HL-60 (cell line): ENCODE data around the gene VASP.

Experiments used
- DNase-seq, 2 experiments: peaks; one replicate each; pipeline ENCODE4 v3.0.0-alpha.2; 2010 to 2020; ENCODE audit warnings: low read depth in 1 of 2, low spot score in 1 of 2
- H3K27ac ChIP-seq: fragments of 250-450 bp; sonication (Bioruptor Pico); replicated peaks from 2 replicates; pipeline ENCODE4 v1.5.1; 2020; ENCODE audit warnings: mild to moderate bottlenecking, moderate library complexity
- H3K27me3 ChIP-seq: fragments of 250-450 bp; sonication (Bioruptor Pico); 2 replicates; pipeline ENCODE4 v1.5.1; 2021; ENCODE audit warnings: mild to moderate bottlenecking, moderate library complexity; ENCODE audit not compliant: insufficient read depth, poor library complexity, severe bottlenecking
- H3K4me3 ChIP-seq: replicated peaks from 2 replicates; pipeline ENCODE4 v1.5.1; 2011; ENCODE audit warnings: mild to moderate bottlenecking, control low read depth, low read length; ENCODE audit not compliant: insufficient read depth
- GABPA ChIP-seq: IDR thresholded peaks from 2 replicates; pipeline ENCODE4 v1.6.1; 2012; ENCODE audit warnings: low read depth
- POLR2AphosphoS5 ChIP-seq: IDR thresholded peaks from 2 replicates; pipeline ENCODE4 v1.6.1; 2012; ENCODE audit warnings: low read depth
- REST ChIP-seq: IDR thresholded peaks from 2 replicates; pipeline ENCODE4 v1.6.1; 2012; ENCODE audit warnings: low read depth; ENCODE audit not compliant: insufficient replicate concordance
- SPI1 ChIP-seq: IDR thresholded peaks from 2 replicates; pipeline ENCODE4 v1.6.1; 2012; ENCODE audit warnings: low read depth, mild to moderate bottlenecking, borderline replicate concordance
- TF ChIP-seq, protein P1 (sequence below): IDR thresholded peaks from one replicate; pipeline ENCODE4 v1.5.1; 2011; ENCODE audit warnings: low read length, control low read depth, inconsistent platforms; ENCODE audit not compliant: insufficient read depth

VASP gene

DNA sequence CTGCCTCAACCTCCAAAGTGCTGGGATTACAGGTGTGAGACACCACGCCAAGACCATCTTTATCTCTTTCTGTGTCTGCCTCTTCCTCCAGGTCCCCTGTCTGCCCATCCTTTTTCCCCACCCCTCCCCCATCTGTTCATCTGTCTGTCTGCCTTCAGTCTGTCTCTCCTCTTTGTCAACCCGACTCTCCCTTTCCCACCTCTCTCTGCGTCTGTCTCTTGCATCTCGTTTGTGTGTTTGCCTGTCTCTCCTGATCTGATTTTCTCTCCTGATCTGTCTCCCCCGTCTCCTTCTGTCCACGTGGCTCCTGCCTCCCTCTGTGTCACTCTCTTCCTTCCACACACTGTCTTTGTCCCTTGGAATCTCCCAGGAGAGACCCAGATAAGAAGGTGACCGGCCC, 10.0 kb downstream of the VASP start:
- Histone ChIP-seq H3K4me3 (no peak overlapping the region), H3K27me3 (no peaks in the 10 kb centered on the region), H3K27ac (no peak overlapping the region)
- TF ChIP-seq POLR2AphosphoS5 (no peak), GABPA (no peak), SPI1 (no peak), REST (no peak)
- TF ChIP-seq, protein P1, sequence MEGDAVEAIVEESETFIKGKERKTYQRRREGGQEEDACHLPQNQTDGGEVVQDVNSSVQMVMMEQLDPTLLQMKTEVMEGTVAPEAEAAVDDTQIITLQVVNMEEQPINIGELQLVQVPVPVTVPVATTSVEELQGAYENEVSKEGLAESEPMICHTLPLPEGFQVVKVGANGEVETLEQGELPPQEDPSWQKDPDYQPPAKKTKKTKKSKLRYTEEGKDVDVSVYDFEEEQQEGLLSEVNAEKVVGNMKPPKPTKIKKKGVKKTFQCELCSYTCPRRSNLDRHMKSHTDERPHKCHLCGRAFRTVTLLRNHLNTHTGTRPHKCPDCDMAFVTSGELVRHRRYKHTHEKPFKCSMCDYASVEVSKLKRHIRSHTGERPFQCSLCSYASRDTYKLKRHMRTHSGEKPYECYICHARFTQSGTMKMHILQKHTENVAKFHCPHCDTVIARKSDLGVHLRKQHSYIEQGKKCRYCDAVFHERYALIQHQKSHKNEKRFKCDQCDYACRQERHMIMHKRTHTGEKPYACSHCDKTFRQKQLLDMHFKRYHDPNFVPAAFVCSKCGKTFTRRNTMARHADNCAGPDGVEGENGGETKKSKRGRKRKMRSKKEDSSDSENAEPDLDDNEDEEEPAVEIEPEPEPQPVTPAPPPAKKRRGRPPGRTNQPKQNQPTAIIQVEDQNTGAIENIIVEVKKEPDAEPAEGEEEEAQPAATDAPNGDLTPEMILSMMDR: no peak
- DNase-seq: no peak

DNA sequence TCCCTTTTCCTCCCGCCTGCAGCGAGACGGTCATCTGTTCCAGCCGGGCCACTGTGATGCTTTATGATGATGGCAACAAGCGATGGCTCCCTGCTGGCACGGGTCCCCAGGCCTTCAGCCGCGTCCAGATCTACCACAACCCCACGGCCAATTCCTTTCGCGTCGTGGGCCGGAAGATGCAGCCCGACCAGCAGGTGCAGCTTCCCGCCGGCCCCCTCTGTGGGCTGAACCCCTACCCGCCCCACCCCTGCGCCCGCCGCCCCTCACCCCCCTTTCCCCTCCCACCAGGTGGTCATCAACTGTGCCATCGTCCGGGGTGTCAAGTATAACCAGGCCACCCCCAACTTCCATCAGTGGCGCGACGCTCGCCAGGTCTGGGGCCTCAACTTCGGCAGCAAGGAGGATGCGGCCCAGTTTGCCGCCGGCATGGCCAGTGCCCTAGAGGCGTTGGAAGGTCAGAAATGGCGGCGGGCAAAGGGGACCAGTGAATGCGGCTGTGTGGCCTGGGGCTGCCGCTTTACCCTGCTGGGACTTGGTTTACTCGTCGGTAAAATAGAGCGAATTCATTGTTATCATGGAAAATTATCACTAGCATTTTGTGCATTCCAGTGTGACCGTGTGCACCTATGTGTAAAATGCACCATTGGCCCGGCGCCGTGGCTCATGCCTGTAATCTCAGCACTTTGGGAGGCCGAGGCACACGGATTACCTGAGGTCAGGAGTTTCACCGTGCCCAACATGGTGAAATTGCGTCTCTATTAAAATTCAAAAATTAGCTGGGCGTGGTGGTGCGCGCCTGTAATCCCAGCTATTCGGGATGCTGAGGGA, 10.6 kb downstream of the VASP start:
- Histone ChIP-seq H3K27ac (no peak overlapping the region), H3K4me3 (no peak overlapping the region), H3K27me3 (no peaks in the 10 kb centered on the region)
- TF ChIP-seq, protein P1: no peak
- TF ChIP-seq POLR2AphosphoS5 (no peak), GABPA (no peak), SPI1 (no peak), REST (no peak)
- DNase-seq: no peak

GRCh38 chr19:45518469-45518826, 11.2 kb downstream of the VASP start:
- Histone ChIP-seq H3K27ac (no peak overlapping the region), H3K4me3 (no peak overlapping the region), H3K27me3 (no peaks in the 10 kb centered on the region)
- no peak for DNase-seq
- TF ChIP-seq GABPA (no peak), SPI1 (no peak), REST (no peak), POLR2AphosphoS5 (no peak)
- TF ChIP-seq, protein P1: no peak
